HEK293 (cell line): ENCODE data around the gene KIF3B.

ENCODE experiments used
- CTCF ChIA-PET: fragments of 350-600 bp; formaldehyde crosslinking; extraction: SDS; loops from one replicate; lab custom pipeline; 2021; ENCODE audit warnings: antibody characterized with exemption; lab: Yijun Ruan, JAX
- POLR2A ChIA-PET: fragments of 300-600 bp; formaldehyde crosslinking; extraction: SDS; loops from one replicate; lab custom pipeline; 2020; ENCODE audit warnings: antibody characterized with exemption, inconsistent platforms; lab: Yijun Ruan, JAX
- H3K27ac ChIP-seq: fragments of 200-500 bp; sonication (Bioruptor generic); 2 replicates; pipeline ENCODE4 v1.5.1; 2014; ENCODE audit warnings: low read depth, low read length, control low read depth, inconsistent platforms; ENCODE audit errors: extremely low read depth
- H3K36me3 ChIP-seq, 2 experiments: fragments of 200-500 bp in 1 of 2; sonication (Bioruptor generic) in 1 of 2; 1 replicate in 1 of 2; 2 replicates in 1 of 2; pipeline ENCODE4 v1.5.1; 2014 to 2017; ENCODE audit warnings: inconsistent platforms in 2 of 2, low read length in 2 of 2; ENCODE audit not compliant: control insufficient read depth in 2 of 2, insufficient read depth in 1 of 2
- H3K4me1 ChIP-seq: fragments of 200-500 bp; sonication (Bioruptor generic); 2 replicates; pipeline ENCODE4 v1.5.1; 2014; ENCODE audit warnings: mild to moderate bottlenecking, low read length, inconsistent platforms; ENCODE audit not compliant: control insufficient read depth, insufficient read depth
- H3K4me3 ChIP-seq: 2 replicates; pipeline ENCODE4 v1.5.1; 2011; ENCODE audit warnings: low read depth, mild to moderate bottlenecking, control low read depth, low read length, moderate library complexity
- H3K9me3 ChIP-seq: fragments of 200-500 bp; sonication (Bioruptor generic); 2 replicates; pipeline ENCODE4 v1.5.1; 2014; ENCODE audit warnings: low read depth, low read length, inconsistent platforms; ENCODE audit not compliant: control insufficient read depth, insufficient read depth
- GLIS1 ChIP-seq: fragments of 450-650 bp; formaldehyde crosslinking; IDR thresholded peaks from 2 replicates; pipeline ENCODE4 v1.5.1; 2016; ENCODE audit warnings: missing biosample characterization, missing genetic modification characterization
- GLIS2 ChIP-seq: fragments of 450-650 bp; formaldehyde crosslinking; IDR thresholded peaks from 2 replicates; pipeline ENCODE4 v1.5.1; 2016; ENCODE audit warnings: missing biosample characterization, missing genetic modification characterization
- OSR2 ChIP-seq: fragments of 450-650 bp; formaldehyde crosslinking; IDR thresholded peaks from 2 replicates; pipeline ENCODE4 v1.5.1; 2016; ENCODE audit warnings: missing biosample characterization, missing genetic modification characterization
- SP7 ChIP-seq: fragments of 450-650 bp; formaldehyde crosslinking; IDR thresholded peaks from 2 replicates; pipeline ENCODE4 v1.5.1; 2016; ENCODE audit warnings: missing biosample characterization, missing genetic modification characterization
- YY2 ChIP-seq: fragments of 450-650 bp; formaldehyde crosslinking; IDR thresholded peaks from 2 replicates; pipeline ENCODE4 v1.5.1; 2016; ENCODE audit warnings: missing biosample characterization, missing genetic modification characterization
- ZFP37 ChIP-seq: fragments of 450-650 bp; formaldehyde crosslinking; IDR thresholded peaks from 2 replicates; pipeline ENCODE4 v1.5.1; 2016; ENCODE audit warnings: missing biosample characterization, missing genetic modification characterization
- ZNF121 ChIP-seq: fragments of 450-650 bp; formaldehyde crosslinking; IDR thresholded peaks from 2 replicates; pipeline ENCODE4 v1.5.1; 2016; ENCODE audit warnings: missing biosample characterization, missing genetic modification characterization
- ZNF169 ChIP-seq: fragments of 450-650 bp; formaldehyde crosslinking; IDR thresholded peaks from 2 replicates; pipeline ENCODE4 v1.5.1; 2016; ENCODE audit warnings: missing biosample characterization, missing genetic modification characterization
- ZNF416 ChIP-seq: fragments of 450-650 bp; formaldehyde crosslinking; IDR thresholded peaks from 2 replicates; pipeline ENCODE4 v1.5.1; 2016; ENCODE audit warnings: missing biosample characterization, missing genetic modification characterization
- ZNF433 ChIP-seq: fragments of 450-650 bp; formaldehyde crosslinking; IDR thresholded peaks from 2 replicates; pipeline ENCODE4 v1.5.1; 2016; ENCODE audit warnings: missing biosample characterization, missing genetic modification characterization, low read depth
- ZNF549 ChIP-seq: fragments of 450-650 bp; IDR thresholded peaks from 2 replicates; pipeline ENCODE4 v1.5.1; 2018; ENCODE audit warnings: missing biosample characterization, missing genetic modification characterization, mild to moderate bottlenecking, inconsistent platforms, moderate library complexity
- ZNF596 ChIP-seq: fragments of 450-650 bp; IDR thresholded peaks from 2 replicates; pipeline ENCODE4 v1.5.0; 2018; ENCODE audit warnings: missing biosample characterization, mild to moderate bottlenecking, missing genetic modification characterization, moderate library complexity
- ZNF610 ChIP-seq: fragments of 450-650 bp; formaldehyde crosslinking; IDR thresholded peaks from 2 replicates; pipeline ENCODE4 v1.5.1; 2016; ENCODE audit warnings: missing biosample characterization, missing genetic modification characterization, borderline replicate concordance
- ZNF621 ChIP-seq: fragments of 450-650 bp; formaldehyde crosslinking; IDR thresholded peaks from 2 replicates; pipeline ENCODE4 v1.5.1; 2017; ENCODE audit warnings: missing biosample characterization, missing genetic modification characterization
- ZNF658 ChIP-seq: fragments of 450-650 bp; formaldehyde crosslinking; IDR thresholded peaks from 2 replicates; pipeline ENCODE4; 2016; ENCODE audit warnings: missing biosample characterization, missing genetic modification characterization
- ZNF660 ChIP-seq: fragments of 450-650 bp; IDR thresholded peaks from 2 replicates; pipeline ENCODE4 v1.5.1; 2018; ENCODE audit warnings: missing biosample characterization, mild to moderate bottlenecking, missing genetic modification characterization
- ZNF701 ChIP-seq: fragments of 450-650 bp; formaldehyde crosslinking; IDR thresholded peaks from 2 replicates; pipeline ENCODE4 v1.5.1; 2016; ENCODE audit warnings: missing biosample characterization, missing genetic modification characterization
- TF ChIP-seq, protein P1 (sequence below): fragments of 450-650 bp; formaldehyde crosslinking; IDR thresholded peaks from 2 replicates; pipeline ENCODE4 v1.5.1; 2017; ENCODE audit warnings: missing biosample characterization, missing genetic modification characterization
- TF ChIP-seq, protein P2 (sequence below): fragments of 450-650 bp; formaldehyde crosslinking; IDR thresholded peaks from 2 replicates; pipeline ENCODE4 v1.5.1; 2017; ENCODE audit warnings: missing biosample characterization, missing genetic modification characterization
- TF ChIP-seq, protein P3 (sequence below): fragments of 450-650 bp; formaldehyde crosslinking; IDR thresholded peaks from 2 replicates; pipeline ENCODE4 v1.5.1; 2016; ENCODE audit warnings: missing biosample characterization, missing genetic modification characterization, borderline replicate concordance
- TF ChIP-seq, protein P4 (sequence below): fragments of 450-650 bp; IDR thresholded peaks from 2 replicates; pipeline ENCODE4 v1.5.1; 2018; ENCODE audit warnings: missing biosample characterization, missing genetic modification characterization
- TF ChIP-seq, protein P5 (sequence below): fragments of 450-650 bp; formaldehyde crosslinking; IDR thresholded peaks from 2 replicates; pipeline ENCODE4 v1.5.1; 2016; ENCODE audit warnings: missing biosample characterization, missing genetic modification characterization
- TF ChIP-seq, protein P6 (sequence below): fragments of 450-650 bp; formaldehyde crosslinking; IDR thresholded peaks from 2 replicates; pipeline ENCODE4 v1.5.1; 2016; ENCODE audit warnings: missing biosample characterization, missing genetic modification characterization, low read depth

KIF3B gene

DNA sequence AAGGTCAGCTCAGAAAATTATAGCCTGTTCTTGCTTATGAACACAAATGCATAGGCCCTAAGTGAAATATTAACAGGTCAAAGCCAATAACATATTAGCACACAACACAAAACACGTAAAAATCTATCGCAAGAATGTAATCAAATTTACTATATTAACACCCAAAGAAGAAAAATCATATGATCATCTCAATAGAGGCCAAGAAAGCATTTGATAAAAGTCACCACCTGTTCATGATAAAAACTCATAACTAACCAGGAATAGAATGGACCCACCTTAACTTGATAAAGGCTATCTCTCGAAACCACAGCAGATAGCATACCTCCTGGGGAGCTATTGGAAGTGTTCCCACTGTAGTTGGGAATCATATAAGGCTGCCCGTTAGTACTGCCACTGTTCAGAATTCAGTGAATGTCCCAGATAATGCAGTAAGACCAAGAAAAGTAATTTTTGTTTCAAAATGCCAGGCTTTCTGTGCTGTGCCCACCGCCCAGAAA is 48.2 kb upstream of the KIF3B start:
- H3K9me3 ChIP-seq = no peaks in the 10 kb centered on the region
- H3K27ac ChIP-seq = no peak overlapping the region
- ChIA-PET CTCF (no interaction called here), POLR2A (no interaction called here)
- TF ChIP-seq SP7 (tag by site-specific recombination) = no peak
- no peak for TF ChIP-seq ZNF416 (tag by site-specific recombination)
- TF ChIP-seq GLIS2 (tag by site-specific recombination) = no peak
- TF ChIP-seq GLIS1 (tag by site-specific recombination) = peak; percentile 39; the same call in 1 of the 2 replicates
- TF ChIP-seq, protein P1, sequence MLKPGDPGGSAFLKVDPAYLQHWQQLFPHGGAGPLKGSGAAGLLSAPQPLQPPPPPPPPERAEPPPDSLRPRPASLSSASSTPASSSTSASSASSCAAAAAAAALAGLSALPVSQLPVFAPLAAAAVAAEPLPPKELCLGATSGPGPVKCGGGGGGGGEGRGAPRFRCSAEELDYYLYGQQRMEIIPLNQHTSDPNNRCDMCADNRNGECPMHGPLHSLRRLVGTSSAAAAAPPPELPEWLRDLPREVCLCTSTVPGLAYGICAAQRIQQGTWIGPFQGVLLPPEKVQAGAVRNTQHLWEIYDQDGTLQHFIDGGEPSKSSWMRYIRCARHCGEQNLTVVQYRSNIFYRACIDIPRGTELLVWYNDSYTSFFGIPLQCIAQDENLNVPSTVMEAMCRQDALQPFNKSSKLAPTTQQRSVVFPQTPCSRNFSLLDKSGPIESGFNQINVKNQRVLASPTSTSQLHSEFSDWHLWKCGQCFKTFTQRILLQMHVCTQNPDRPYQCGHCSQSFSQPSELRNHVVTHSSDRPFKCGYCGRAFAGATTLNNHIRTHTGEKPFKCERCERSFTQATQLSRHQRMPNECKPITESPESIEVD (tag by site-specific recombination) = no peak
- H3K4me3 ChIP-seq = no peak overlapping the region
- no peaks in the 10 kb centered on the region for H3K4me1 ChIP-seq
- peaks cover 14 to 85% of the 10 kb centered on the region in 2 experiments for H3K36me3 ChIP-seq

DNA sequence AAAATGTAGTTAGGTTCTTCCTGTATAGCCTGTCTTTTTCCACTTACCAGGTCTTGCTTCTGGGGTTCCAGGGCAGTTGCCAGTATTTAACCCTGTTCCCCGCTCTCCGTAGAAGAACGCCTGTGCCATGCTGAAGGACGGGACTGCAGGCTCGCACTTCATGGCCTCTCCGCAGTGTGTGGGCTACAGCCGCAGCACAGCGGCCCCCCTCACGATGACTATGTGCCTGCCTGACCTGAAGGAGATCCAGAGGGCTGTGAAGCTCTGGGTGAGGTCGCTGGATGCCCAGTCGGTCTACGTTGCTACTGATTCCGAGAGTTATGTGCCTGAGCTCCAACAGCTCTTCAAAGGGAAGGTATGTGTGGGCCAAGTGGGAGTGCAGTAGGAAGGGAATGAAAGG is 46.7 kb upstream of the KIF3B start:
- no peak overlapping the region for H3K27ac ChIP-seq
- H3K36me3 ChIP-seq = peaks cover 14 to 92% of the 10 kb centered on the region in 2 experiments
- ChIA-PET POLR2A (no interaction called here), CTCF (no interaction called here)
- no peaks in the 10 kb centered on the region for H3K4me1 ChIP-seq
- no peaks in the 10 kb centered on the region for H3K9me3 ChIP-seq
- TF ChIP-seq ZNF610 (tag by site-specific recombination) = no peak
- TF ChIP-seq YY2 (tag by site-specific recombination) = no peak
- no peak for TF ChIP-seq ZNF621
- TF ChIP-seq, protein P2, sequence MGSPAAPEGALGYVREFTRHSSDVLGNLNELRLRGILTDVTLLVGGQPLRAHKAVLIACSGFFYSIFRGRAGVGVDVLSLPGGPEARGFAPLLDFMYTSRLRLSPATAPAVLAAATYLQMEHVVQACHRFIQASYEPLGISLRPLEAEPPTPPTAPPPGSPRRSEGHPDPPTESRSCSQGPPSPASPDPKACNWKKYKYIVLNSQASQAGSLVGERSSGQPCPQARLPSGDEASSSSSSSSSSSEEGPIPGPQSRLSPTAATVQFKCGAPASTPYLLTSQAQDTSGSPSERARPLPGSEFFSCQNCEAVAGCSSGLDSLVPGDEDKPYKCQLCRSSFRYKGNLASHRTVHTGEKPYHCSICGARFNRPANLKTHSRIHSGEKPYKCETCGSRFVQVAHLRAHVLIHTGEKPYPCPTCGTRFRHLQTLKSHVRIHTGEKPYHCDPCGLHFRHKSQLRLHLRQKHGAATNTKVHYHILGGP (tag by site-specific recombination) = no peak
- TF ChIP-seq, protein P3, sequence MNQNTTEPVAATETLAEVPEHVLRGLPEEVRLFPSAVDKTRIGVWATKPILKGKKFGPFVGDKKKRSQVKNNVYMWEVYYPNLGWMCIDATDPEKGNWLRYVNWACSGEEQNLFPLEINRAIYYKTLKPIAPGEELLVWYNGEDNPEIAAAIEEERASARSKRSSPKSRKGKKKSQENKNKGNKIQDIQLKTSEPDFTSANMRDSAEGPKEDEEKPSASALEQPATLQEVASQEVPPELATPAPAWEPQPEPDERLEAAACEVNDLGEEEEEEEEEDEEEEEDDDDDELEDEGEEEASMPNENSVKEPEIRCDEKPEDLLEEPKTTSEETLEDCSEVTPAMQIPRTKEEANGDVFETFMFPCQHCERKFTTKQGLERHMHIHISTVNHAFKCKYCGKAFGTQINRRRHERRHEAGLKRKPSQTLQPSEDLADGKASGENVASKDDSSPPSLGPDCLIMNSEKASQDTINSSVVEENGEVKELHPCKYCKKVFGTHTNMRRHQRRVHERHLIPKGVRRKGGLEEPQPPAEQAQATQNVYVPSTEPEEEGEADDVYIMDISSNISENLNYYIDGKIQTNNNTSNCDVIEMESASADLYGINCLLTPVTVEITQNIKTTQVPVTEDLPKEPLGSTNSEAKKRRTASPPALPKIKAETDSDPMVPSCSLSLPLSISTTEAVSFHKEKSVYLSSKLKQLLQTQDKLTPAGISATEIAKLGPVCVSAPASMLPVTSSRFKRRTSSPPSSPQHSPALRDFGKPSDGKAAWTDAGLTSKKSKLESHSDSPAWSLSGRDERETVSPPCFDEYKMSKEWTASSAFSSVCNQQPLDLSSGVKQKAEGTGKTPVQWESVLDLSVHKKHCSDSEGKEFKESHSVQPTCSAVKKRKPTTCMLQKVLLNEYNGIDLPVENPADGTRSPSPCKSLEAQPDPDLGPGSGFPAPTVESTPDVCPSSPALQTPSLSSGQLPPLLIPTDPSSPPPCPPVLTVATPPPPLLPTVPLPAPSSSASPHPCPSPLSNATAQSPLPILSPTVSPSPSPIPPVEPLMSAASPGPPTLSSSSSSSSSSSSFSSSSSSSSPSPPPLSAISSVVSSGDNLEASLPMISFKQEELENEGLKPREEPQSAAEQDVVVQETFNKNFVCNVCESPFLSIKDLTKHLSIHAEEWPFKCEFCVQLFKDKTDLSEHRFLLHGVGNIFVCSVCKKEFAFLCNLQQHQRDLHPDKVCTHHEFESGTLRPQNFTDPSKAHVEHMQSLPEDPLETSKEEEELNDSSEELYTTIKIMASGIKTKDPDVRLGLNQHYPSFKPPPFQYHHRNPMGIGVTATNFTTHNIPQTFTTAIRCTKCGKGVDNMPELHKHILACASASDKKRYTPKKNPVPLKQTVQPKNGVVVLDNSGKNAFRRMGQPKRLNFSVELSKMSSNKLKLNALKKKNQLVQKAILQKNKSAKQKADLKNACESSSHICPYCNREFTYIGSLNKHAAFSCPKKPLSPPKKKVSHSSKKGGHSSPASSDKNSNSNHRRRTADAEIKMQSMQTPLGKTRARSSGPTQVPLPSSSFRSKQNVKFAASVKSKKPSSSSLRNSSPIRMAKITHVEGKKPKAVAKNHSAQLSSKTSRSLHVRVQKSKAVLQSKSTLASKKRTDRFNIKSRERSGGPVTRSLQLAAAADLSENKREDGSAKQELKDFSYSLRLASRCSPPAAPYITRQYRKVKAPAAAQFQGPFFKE (tag by site-specific recombination) = no peak
- TF ChIP-seq ZNF701 (tag by site-specific recombination) = no peak
- TF ChIP-seq, protein P4, sequence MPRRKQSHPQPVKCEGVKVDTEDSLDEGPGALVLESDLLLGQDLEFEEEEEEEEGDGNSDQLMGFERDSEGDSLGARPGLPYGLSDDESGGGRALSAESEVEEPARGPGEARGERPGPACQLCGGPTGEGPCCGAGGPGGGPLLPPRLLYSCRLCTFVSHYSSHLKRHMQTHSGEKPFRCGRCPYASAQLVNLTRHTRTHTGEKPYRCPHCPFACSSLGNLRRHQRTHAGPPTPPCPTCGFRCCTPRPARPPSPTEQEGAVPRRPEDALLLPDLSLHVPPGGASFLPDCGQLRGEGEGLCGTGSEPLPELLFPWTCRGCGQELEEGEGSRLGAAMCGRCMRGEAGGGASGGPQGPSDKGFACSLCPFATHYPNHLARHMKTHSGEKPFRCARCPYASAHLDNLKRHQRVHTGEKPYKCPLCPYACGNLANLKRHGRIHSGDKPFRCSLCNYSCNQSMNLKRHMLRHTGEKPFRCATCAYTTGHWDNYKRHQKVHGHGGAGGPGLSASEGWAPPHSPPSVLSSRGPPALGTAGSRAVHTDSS (tag by site-specific recombination) = no peak
- TF ChIP-seq ZNF169 (tag by site-specific recombination) = no peak
- no peak for TF ChIP-seq ZNF433
- TF ChIP-seq, protein P5, sequence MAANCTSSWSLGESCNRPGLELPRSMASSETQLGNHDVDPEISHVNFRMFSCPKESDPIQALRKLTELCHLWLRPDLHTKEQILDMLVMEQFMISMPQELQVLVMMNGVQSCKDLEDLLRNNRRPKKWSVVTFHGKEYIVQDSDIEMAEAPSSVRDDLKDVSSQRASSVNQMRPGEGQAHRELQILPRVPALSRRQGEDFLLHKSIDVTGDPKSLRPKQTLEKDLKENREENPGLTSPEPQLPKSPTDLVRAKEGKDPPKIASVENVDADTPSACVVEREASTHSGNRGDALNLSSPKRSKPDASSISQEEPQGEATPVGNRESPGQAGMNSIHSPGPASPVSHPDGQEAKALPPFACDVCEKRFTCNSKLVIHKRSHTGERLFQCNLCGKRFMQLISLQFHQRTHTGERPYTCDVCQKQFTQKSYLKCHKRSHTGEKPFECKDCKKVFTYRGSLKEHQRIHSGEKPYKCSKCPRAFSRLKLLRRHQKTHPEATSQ = no peak
- no peak for TF ChIP-seq ZFP37
- no peak for TF ChIP-seq ZNF121 (tag by site-specific recombination)
- no peak for TF ChIP-seq OSR2
- no peak for TF ChIP-seq ZNF549 (tag by site-specific recombination)
- TF ChIP-seq, protein P6, sequence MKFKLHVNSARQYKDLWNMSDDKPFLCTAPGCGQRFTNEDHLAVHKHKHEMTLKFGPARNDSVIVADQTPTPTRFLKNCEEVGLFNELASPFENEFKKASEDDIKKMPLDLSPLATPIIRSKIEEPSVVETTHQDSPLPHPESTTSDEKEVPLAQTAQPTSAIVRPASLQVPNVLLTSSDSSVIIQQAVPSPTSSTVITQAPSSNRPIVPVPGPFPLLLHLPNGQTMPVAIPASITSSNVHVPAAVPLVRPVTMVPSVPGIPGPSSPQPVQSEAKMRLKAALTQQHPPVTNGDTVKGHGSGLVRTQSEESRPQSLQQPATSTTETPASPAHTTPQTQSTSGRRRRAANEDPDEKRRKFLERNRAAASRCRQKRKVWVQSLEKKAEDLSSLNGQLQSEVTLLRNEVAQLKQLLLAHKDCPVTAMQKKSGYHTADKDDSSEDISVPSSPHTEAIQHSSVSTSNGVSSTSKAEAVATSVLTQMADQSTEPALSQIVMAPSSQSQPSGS = no peak
- no peak for TF ChIP-seq ZNF660 (tag by site-specific recombination)
- TF ChIP-seq ZNF658 = no peak
- no peak for TF ChIP-seq ZNF596 (tag by site-specific recombination)
- no peak overlapping the region for H3K4me3 ChIP-seq
